GM23338 (cell line): ENCODE results near the gene ING5. TPM values are rescaled to one million over a fixed set of nuclear protein-coding genes. Genes with fewer than 3 reads are reported as not detected.
A peak's percentile ranks its signal among the peaks of the same experiment; 100 is the strongest.

ENCODE experiments used
- ATAC-seq: fragments of 200-7000 bp; cut with Tn5 transposase; 3 replicates; pipeline ENCODE4 v1.9.1; 2020
- DNase-seq: peaks from one replicate; pipeline ENCODE4 v3.0.0-alpha.2; 2015; ENCODE audit warnings: low spot score
- H2AFZ ChIP-seq: fragments of 200-600 bp; sonication (generic); 2 replicates; pipeline ENCODE4 v1.8.0; 2016; ENCODE audit warnings: antibody characterized with exemption, mild to moderate bottlenecking, moderate library complexity
- H3F3A ChIP-seq: fragments of 200-600 bp; sonication (generic); replicated peaks from 2 replicates; pipeline ENCODE4 v1.8.0; 2017; ENCODE audit warnings: antibody characterized with exemption, mixed run types, low read depth
- H3K27ac ChIP-seq: fragments of 200-600 bp; sonication (generic); 2 replicates; pipeline ENCODE4 v1.6.1; 2016; ENCODE audit warnings: low read depth
- H3K27me3 ChIP-seq: fragments of 200-600 bp; sonication (generic); 2 replicates; pipeline ENCODE4 v1.8.0; 2016; ENCODE audit warnings: mild to moderate bottlenecking, mixed run types, moderate library complexity; ENCODE audit not compliant: insufficient read depth
- H3K36me3 ChIP-seq: fragments of 200-600 bp; sonication (generic); 2 replicates; pipeline ENCODE4 v1.8.0; 2016; ENCODE audit warnings: mild to moderate bottlenecking; ENCODE audit not compliant: insufficient read depth
- H3K4me1 ChIP-seq: fragments of 200-600 bp; sonication (generic); 2 replicates; pipeline ENCODE4 v1.8.0; 2016; ENCODE audit warnings: mild to moderate bottlenecking, moderate library complexity; ENCODE audit not compliant: insufficient read depth
- H3K4me2 ChIP-seq: fragments of 200-600 bp; sonication (generic); 2 replicates; pipeline ENCODE4 v1.7.1; 2017; ENCODE audit warnings: mixed run types
- H3K4me3 ChIP-seq: fragments of 200-600 bp; sonication (generic); 2 replicates; pipeline ENCODE4 v1.6.1; 2016; ENCODE audit warnings: mixed run types
- H3K79me2 ChIP-seq: fragments of 200-600 bp; sonication (generic); replicated peaks from 2 replicates; pipeline ENCODE4 v1.8.0; 2017; ENCODE audit warnings: mild to moderate bottlenecking; ENCODE audit not compliant: insufficient read depth
- H3K9me2 ChIP-seq: fragments of 200-600 bp; sonication (generic); 2 replicates; pipeline ENCODE4 v1.8.0; 2017; ENCODE audit not compliant: insufficient read depth
- H4K20me1 ChIP-seq: fragments of 200-600 bp; sonication (generic); replicated peaks from 2 replicates; pipeline ENCODE4 v1.8.0; 2017; ENCODE audit warnings: mild to moderate bottlenecking; ENCODE audit not compliant: insufficient read depth
- H3K27ac Mint-ChIP-seq: 2 replicates; pipeline ENCODE4 v1.8.0; 2020; ENCODE audit warnings: inconsistent platforms, mild to moderate bottlenecking, moderate library complexity, mixed read lengths
- H3K27me3 Mint-ChIP-seq: 3 replicates; pipeline ENCODE4 v1.8.0; 2022; ENCODE audit warnings: low read depth, mild to moderate bottlenecking, moderate library complexity, mixed read lengths, inconsistent platforms; ENCODE audit not compliant: insufficient read depth, poor library complexity
- H3K36me3 Mint-ChIP-seq: 3 replicates; pipeline ENCODE4 v1.8.0; 2021; ENCODE audit warnings: low read depth, mild to moderate bottlenecking, inconsistent platforms, moderate library complexity, mixed read lengths
- H3K4me1 Mint-ChIP-seq: 3 replicates; pipeline ENCODE4 v1.8.0; 2020; ENCODE audit warnings: mild to moderate bottlenecking, inconsistent platforms, mixed read lengths
- H3K4me3 Mint-ChIP-seq: 3 replicates; pipeline ENCODE4 v1.8.0; 2021; ENCODE audit warnings: moderate library complexity, mild to moderate bottlenecking, inconsistent platforms, mixed read lengths
- H3K9me3 Mint-ChIP-seq: 3 replicates; pipeline ENCODE4 v1.8.0; 2020; ENCODE audit warnings: moderate library complexity, mild to moderate bottlenecking, inconsistent platforms, mixed read lengths
- CREB1 ChIP-seq: fragments of 250-450 bp; sonication (Bioruptor Pico); IDR thresholded peaks from 2 replicates; pipeline ENCODE4 v1.5.0; 2020; ENCODE audit warnings: low read depth, mild to moderate bottlenecking, moderate library complexity
- EZH2 ChIP-seq: fragments of 200-600 bp; sonication (generic); IDR thresholded peaks from one replicate; pipeline ENCODE4 v1.8.0; 2017; ENCODE audit warnings: antibody characterized with exemption, mild to moderate bottlenecking, low read depth; ENCODE audit not compliant: unreplicated experiment
- JUNB ChIP-seq: IDR thresholded peaks from one replicate; pipeline ENCODE4 v1.6.1; 2016; ENCODE audit warnings: antibody characterized with exemption; ENCODE audit not compliant: unreplicated experiment
- POLR2AphosphoS5 ChIP-seq: IDR thresholded peaks from 2 replicates; pipeline ENCODE4 v1.6.1; 2016; ENCODE audit warnings: antibody characterized with exemption, low read depth
- ZNF114 ChIP-seq: fragments of 250-450 bp; sonication (Bioruptor Pico); IDR thresholded peaks from 2 replicates; pipeline ENCODE4 v1.5.0; 2020; ENCODE audit warnings: mild to moderate bottlenecking, moderate library complexity
- polyA plus RNA-seq: library from polyadenylated mRNA; unstranded; fragments of >200 nt; fragmentation: Nextera tagmentation; extraction: Ambion mirVana; gene quantifications from 2 replicates; pipeline ENCODE4 v1.2.1, GENCODE V29; 2016
- total RNA-seq: library from RNA; depleted of rRNA; stranded (reverse); fragments of >200 nt; shearing (Covaris generic); gene quantifications from 2 replicates; pipeline ENCODE4 v1.2.3, GENCODE V29; 2014
- TF ChIP-seq, protein P1 (sequence below): IDR thresholded peaks from one replicate; pipeline ENCODE4 v1.6.1; 2018; ENCODE audit warnings: antibody characterized with exemption; ENCODE audit not compliant: unreplicated experiment
- TF ChIP-seq, protein P2 (sequence below), 2 experiments: fragments of 200-600 bp in 1 of 2; sonication (generic) in 1 of 2; conservative IDR thresholded peaks; 2 replicates each; pipeline versions ENCODE4 v1.5.1 to v1.6.1; 2016 to 2017; ENCODE audit warnings: antibody characterized with exemption in 2 of 2, low read depth in 2 of 2, mild to moderate bottlenecking in 2 of 2, moderate library complexity in 1 of 2
- TF ChIP-seq, protein P3 (sequence below): IDR thresholded peaks from 2 replicates; pipeline ENCODE4 v1.6.1; 2016; ENCODE audit warnings: antibody characterized with exemption

ING5 gene
- total and polyA plus RNA-seq, 2 experiments from 2014 or later: 25.7 to 42.5 TPM

DNA sequence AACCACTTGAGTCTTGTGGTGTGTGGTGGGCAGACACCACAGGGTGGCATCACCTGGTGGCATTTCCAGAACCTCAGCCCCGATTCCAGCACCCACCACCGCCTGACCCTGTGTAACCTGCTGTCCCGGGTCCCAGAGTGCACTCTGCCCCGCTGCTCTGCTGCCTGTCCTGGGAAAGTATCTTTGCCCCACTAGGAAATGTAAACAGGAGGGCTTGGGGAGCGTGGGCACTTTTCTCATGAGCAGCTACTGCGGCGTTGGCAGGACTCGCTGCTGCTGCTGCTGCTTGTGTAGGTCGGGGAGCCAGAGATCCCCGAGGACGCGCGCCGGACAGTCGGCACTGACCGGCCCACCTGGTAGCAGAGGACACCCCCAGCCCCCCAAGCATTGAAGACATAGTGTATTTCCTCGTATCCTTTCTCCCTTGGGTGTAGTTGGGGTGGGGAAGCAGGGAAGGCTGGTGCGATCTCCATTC, 28.6 kb upstream of the ING5 start (continued):
- TF ChIP-seq, protein P1, sequence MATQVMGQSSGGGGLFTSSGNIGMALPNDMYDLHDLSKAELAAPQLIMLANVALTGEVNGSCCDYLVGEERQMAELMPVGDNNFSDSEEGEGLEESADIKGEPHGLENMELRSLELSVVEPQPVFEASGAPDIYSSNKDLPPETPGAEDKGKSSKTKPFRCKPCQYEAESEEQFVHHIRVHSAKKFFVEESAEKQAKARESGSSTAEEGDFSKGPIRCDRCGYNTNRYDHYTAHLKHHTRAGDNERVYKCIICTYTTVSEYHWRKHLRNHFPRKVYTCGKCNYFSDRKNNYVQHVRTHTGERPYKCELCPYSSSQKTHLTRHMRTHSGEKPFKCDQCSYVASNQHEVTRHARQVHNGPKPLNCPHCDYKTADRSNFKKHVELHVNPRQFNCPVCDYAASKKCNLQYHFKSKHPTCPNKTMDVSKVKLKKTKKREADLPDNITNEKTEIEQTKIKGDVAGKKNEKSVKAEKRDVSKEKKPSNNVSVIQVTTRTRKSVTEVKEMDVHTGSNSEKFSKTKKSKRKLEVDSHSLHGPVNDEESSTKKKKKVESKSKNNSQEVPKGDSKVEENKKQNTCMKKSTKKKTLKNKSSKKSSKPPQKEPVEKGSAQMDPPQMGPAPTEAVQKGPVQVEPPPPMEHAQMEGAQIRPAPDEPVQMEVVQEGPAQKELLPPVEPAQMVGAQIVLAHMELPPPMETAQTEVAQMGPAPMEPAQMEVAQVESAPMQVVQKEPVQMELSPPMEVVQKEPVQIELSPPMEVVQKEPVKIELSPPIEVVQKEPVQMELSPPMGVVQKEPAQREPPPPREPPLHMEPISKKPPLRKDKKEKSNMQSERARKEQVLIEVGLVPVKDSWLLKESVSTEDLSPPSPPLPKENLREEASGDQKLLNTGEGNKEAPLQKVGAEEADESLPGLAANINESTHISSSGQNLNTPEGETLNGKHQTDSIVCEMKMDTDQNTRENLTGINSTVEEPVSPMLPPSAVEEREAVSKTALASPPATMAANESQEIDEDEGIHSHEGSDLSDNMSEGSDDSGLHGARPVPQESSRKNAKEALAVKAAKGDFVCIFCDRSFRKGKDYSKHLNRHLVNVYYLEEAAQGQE: no peak
- TF ChIP-seq ZNF114 (CRISPR knock-in tag) (no peak), CREB1 (no peak), POLR2AphosphoS5 (no peak)

DNA sequence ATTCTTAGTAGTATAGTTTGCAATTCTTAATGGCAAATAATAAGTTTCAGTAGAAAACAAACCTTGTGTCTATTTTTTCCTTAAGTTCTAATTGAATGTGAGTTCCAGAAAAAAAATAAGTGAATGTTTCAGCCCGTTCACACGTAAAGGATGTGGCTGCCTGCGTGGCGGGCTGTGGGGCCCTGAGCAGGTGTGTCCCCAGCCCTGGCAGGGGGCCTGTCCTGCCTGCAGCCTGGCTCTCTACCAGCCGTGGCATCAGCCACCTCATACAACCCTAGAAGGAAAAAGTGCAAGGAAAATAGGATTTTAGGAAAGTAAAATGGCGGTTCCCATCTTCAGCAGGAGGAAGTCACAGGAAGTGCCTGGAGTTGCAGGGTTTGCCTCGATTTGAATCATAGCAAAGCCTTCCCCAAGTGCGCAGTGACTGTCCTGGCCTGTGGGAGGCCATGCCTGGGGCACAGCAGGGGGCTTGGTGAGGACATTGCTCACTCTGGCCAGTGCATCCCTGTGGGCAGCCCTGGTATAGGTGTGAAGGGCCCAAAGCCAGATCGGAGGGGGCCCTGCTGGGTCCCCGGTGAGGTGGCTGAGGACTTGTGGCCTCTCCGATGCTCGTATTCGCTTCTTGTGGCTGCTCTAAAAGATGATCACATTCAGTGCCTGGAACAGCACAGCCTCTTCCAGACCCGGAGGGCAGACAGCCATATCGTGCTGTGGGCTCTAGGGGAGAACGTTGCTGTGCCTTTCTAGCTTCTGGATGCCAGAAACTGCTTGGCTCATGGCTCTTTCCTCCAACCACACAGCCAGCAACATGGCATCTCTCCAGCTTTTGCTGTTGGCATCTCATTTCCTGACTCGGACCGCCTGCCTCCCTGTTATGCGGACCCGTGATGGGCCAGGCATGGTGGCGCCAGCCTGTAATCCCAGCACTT, 27.8 kb upstream of the ING5 start:
- TF ChIP-seq JUNB: no peak
- TF ChIP-seq, protein P2, sequence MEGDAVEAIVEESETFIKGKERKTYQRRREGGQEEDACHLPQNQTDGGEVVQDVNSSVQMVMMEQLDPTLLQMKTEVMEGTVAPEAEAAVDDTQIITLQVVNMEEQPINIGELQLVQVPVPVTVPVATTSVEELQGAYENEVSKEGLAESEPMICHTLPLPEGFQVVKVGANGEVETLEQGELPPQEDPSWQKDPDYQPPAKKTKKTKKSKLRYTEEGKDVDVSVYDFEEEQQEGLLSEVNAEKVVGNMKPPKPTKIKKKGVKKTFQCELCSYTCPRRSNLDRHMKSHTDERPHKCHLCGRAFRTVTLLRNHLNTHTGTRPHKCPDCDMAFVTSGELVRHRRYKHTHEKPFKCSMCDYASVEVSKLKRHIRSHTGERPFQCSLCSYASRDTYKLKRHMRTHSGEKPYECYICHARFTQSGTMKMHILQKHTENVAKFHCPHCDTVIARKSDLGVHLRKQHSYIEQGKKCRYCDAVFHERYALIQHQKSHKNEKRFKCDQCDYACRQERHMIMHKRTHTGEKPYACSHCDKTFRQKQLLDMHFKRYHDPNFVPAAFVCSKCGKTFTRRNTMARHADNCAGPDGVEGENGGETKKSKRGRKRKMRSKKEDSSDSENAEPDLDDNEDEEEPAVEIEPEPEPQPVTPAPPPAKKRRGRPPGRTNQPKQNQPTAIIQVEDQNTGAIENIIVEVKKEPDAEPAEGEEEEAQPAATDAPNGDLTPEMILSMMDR (conservative IDR thresholded peaks at IDR 0.05; ENCODE audit: low read depth in 2 of 2): peak in 1 of 2 experiments; percentile 28; a peak in 2 of 4 replicates
- TF ChIP-seq ZNF114 (CRISPR knock-in tag): no peak
- TF ChIP-seq, protein P3, sequence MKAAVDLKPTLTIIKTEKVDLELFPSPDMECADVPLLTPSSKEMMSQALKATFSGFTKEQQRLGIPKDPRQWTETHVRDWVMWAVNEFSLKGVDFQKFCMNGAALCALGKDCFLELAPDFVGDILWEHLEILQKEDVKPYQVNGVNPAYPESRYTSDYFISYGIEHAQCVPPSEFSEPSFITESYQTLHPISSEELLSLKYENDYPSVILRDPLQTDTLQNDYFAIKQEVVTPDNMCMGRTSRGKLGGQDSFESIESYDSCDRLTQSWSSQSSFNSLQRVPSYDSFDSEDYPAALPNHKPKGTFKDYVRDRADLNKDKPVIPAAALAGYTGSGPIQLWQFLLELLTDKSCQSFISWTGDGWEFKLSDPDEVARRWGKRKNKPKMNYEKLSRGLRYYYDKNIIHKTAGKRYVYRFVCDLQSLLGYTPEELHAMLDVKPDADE: no peak
- no peak for TF ChIP-seq CREB1
- TF ChIP-seq POLR2AphosphoS5: no peak
- no peak for TF ChIP-seq EZH2
- Mint-ChIP-seq H3K9me3 (no peaks in the 10 kb centered on the region), H3K27me3 (peaks cover 13% of the 10 kb centered on the region), H3K4me1 (peaks cover 5% of the 10 kb centered on the region; the same call in 2 of the 3 replicates), H3K36me3 (peaks cover 52% of the 10 kb centered on the region), H3K4me3 (no peak overlapping the region), H3K27ac (peak overlapping the region; percentile 74; the same call in 1 of the 2 replicates)
- H3K4me2 ChIP-seq: no peak overlapping the region
- peak; percentile 80 for DNase-seq
- no peak overlapping the region for H2AFZ ChIP-seq
- no peaks in the 10 kb centered on the region for H3K79me2 ChIP-seq
- no peaks in the 10 kb centered on the region for H3K9me2 ChIP-seq
- H4K20me1 ChIP-seq: peaks cover 4% of the 10 kb centered on the region
- peak overlapping the region; percentile 63; the same call in 1 of the 2 replicates for H3K27ac ChIP-seq
- no peaks in the 10 kb centered on the region for H3K4me1 ChIP-seq
- no peaks in the 10 kb centered on the region for H3K27me3 ChIP-seq
- H3K4me3 ChIP-seq: no peak overlapping the region
- ATAC-seq: peak; percentile 75
- H3K36me3 ChIP-seq: peaks cover 4% of the 10 kb centered on the region; the same call in 1 of the 2 replicates
- no peaks in the 10 kb centered on the region; the same call in none of the 2 replicates for H3F3A ChIP-seq
